Kidney epithelial cell (primary cell): Measurements from ENCODE around the gene NAPSA. TPM values are rescaled to one million over a fixed set of nuclear protein-coding genes. Genes with fewer than 3 reads are reported as not detected.
"Not testable (repeated sequence)": the region's sequence is repeated elsewhere in the genome, so short reads cannot be mapped to it uniquely, and the experiment has no call there.

Experiments
- DNase-seq: peaks from one replicate; pipeline ENCODE4 v3.0.0-alpha.2; 2010; ENCODE audit warnings: low read depth
- H3K27me3 ChIP-seq: 2 replicates; pipeline ENCODE4 v1.6.0; 2011; ENCODE audit warnings: low read length; ENCODE audit not compliant: control insufficient read depth, insufficient read depth
- H3K36me3 ChIP-seq: 2 replicates; pipeline ENCODE4 v1.5.1; 2011; ENCODE audit warnings: low read length; ENCODE audit not compliant: control insufficient read depth, insufficient read depth
- H3K4me3 ChIP-seq: 2 replicates; pipeline ENCODE4 v1.5.1; 2011; ENCODE audit warnings: low read depth, mild to moderate bottlenecking, control low read depth, low read length
- CTCF ChIP-seq: IDR thresholded peaks from 2 replicates; pipeline ENCODE4 v1.5.1; 2011; ENCODE audit warnings: mild to moderate bottlenecking, moderate library complexity, low read length, control low read depth, inconsistent platforms; ENCODE audit not compliant: insufficient read depth, poor library complexity, severe bottlenecking
- total RNA-seq: library from RNA; depleted of rRNA; stranded (reverse); fragments of >200 nt; gene quantifications from 2 replicates; pipeline ENCODE4 v1.2.3, GENCODE V29; 2015

Gene NAPSA
- total RNA-seq, 1 donor from 2014 or later, result 1.8 TPM

- H3K27me3 ChIP-seq, result no peaks in the 10 kb centered on the region
- H3K4me3 ChIP-seq, result peak overlapping the region; percentile 44
- no peak for TF ChIP-seq CTCF
- no peaks in the 10 kb centered on the region for H3K36me3 ChIP-seq
- no peak for DNase-seq
Measured at GRCh38 chr19:50358483-50359327, 6.7 kb downstream of the NAPSA start.

GRCh38 chr19:50357178-50358100 lies 8.0 kb downstream of the NAPSA start:
- TF ChIP-seq CTCF, result peak; percentile 85
- no peaks in the 10 kb centered on the region for H3K36me3 ChIP-seq
- no peaks in the 10 kb centered on the region for H3K27me3 ChIP-seq
- peak overlapping the region; percentile 36 for H3K4me3 ChIP-seq
- DNase-seq, result no peak

GRCh38 chr19:50356691-50357177 lies 8.7 kb downstream of the NAPSA start:
- H3K4me3 ChIP-seq, result no peak overlapping the region
- H3K36me3 ChIP-seq, result no peaks in the 10 kb centered on the region
- no peaks in the 10 kb centered on the region for H3K27me3 ChIP-seq
- no peak for DNase-seq
- TF ChIP-seq CTCF, result no peak

- not testable (repeated sequence) for H3K27me3 ChIP-seq, DNase-seq, H3K36me3 ChIP-seq, H3K4me3 ChIP-seq
Measured at GRCh38 chr19:50353487-50353880, 12.0 kb downstream of the NAPSA start.

GRCh38 chr19:50352242-50352641 lies 13.2 kb downstream of the NAPSA start:
- no peak for DNase-seq
- Histone ChIP-seq H3K27me3 (no peaks in the 10 kb centered on the region), H3K4me3 (no peak overlapping the region), H3K36me3 (no peaks in the 10 kb centered on the region)
- TF ChIP-seq CTCF, result no peak
